Epithelial cell of proximal tubule (primary cell): Measurements from ENCODE around the gene SNX33. TPM values are rescaled to one million over a fixed set of nuclear protein-coding genes. Genes with fewer than 3 reads are reported as not detected.

Experiments
- DNase-seq: peaks from one replicate; pipeline ENCODE4 v3.0.0-alpha.2; 2011; ENCODE audit warnings: low read depth
- H3K4me3 ChIP-seq: 2 replicates; pipeline ENCODE4 v1.5.1; 2011; ENCODE audit warnings: low read depth, mild to moderate bottlenecking, low read length
- total RNA-seq: library from RNA; depleted of rRNA; stranded (reverse); fragments of >200 nt; gene quantifications from 2 replicates; pipeline ENCODE4 v1.2.3, GENCODE V29; 2015
- TF ChIP-seq, protein P1 (sequence below): conservative IDR thresholded peaks from 2 replicates; pipeline ENCODE4 v1.5.1; 2012; ENCODE audit warnings: low read depth, mild to moderate bottlenecking, low read length

Gene SNX33
- total RNA-seq, 1 donor from 2014 or later, result 6.7 TPM

DNA sequence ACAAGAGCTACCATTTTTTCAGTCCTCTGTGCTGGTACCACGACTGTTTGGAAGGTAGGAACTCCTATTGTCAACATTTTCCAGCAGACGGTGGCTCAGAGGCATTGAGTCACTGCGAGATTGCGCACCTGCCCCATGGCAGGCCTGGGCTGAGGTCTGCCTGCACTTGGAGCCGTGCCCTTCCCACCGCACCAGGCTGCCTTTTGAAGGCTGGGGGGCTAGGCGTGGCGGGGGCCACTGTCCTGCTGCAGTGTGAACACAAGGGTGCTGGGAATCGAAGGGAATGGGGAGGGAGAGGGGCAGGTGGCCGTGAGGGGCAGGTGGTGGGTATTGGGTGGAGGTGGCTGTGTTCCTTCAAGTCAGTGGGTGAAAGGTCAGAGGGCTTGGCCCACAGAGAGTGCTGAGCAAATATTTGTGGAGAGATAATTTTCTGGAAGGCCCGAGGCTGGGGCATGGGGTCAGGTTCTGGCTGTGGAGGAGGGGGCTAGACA is 16.3 kb downstream of the SNX33 start:
- no peak for DNase-seq
- TF ChIP-seq, protein P1, sequence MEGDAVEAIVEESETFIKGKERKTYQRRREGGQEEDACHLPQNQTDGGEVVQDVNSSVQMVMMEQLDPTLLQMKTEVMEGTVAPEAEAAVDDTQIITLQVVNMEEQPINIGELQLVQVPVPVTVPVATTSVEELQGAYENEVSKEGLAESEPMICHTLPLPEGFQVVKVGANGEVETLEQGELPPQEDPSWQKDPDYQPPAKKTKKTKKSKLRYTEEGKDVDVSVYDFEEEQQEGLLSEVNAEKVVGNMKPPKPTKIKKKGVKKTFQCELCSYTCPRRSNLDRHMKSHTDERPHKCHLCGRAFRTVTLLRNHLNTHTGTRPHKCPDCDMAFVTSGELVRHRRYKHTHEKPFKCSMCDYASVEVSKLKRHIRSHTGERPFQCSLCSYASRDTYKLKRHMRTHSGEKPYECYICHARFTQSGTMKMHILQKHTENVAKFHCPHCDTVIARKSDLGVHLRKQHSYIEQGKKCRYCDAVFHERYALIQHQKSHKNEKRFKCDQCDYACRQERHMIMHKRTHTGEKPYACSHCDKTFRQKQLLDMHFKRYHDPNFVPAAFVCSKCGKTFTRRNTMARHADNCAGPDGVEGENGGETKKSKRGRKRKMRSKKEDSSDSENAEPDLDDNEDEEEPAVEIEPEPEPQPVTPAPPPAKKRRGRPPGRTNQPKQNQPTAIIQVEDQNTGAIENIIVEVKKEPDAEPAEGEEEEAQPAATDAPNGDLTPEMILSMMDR, result no peak
- H3K4me3 ChIP-seq, result no peak overlapping the region

DNA sequence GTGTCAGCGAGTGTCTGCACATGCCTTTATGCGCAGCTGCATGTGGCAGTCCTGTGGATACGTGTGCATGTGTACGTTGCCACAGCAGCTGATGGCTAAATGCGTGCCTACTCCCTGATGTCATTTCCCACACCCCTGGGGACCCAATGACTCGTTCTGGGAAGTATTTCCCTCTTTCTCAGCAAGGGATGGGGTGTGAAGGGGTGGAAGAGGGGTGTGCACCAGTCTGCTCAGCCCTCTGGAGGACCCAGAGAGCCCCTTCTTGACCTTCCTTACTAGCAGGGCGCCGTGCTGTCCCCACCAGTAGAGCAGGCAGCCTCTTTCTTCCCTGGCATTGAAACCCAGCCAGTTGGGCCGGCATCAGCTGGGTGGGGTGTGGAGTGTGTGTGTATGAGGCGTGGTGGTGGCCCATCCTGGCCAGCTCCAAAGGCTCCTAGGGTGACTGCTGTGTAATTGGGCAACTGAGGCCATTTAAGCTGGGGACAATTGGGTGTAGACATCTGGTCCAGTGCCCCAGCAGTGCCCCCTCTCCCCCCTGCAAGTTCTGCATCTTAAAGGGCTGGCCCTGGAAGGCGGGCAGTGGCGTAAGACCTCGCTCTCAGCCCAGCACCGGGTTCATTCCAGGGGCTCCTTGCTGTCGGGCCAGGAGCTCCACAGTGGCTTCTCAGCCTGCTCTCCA is 19.2 kb downstream of the SNX33 start:
- TF ChIP-seq, protein P1, result no peak
- peak; percentile 51 for DNase-seq
- no peak overlapping the region for H3K4me3 ChIP-seq

DNA sequence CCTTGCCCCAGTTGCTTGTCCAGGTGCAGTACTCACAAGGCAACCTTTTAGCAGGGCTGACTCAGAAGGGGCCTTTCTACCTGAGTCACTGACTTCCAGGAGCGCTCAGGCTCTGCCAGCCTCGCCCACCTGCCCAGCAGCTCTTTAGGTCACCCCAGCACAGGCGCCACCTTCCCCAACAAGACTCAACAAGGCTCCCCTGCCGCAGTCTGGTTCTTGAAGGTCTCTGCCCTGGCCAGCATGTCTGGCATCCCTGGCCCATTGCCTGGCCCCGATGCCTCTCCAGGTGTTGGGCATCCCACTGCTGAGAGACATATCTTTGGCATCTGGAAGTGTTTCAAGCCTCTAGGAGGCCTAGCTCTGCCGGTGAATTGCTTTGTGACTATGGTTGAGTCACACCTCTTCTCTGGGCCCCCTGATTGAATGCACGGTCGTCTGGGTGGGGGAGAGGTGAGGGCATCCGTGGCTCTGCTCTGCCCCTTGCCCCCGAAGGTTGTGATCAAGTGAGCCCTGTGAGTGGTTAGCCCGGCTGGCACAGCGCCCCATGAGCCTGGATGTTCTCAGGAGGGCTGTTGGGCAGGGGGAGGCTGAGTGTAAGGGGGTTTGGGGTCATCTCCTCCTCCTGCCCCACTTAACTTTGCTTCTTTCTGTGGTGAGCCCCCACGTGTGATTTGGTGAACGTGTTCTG is 21.6 kb downstream of the SNX33 start:
- TF ChIP-seq, protein P1, result no peak
- H3K4me3 ChIP-seq, result no peak overlapping the region
- DNase-seq, result no peak

DNA sequence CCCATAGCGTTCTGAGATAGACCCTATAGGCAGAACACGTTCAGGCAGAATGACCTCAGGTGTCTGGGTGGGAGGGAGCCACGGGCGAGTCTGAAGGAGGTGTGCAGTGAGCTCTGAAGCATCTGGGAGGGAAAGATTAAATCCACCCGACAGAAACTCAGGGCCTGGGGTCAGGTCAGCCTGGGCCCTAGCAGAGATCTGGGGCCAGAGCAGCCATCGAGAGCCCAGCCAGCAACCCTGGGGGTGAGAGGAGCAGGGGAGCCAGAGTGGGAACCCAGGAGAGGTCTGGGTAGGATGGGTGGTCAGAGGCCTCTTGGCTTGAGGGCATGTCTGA is 22.1 kb downstream of the SNX33 start:
- no peak overlapping the region for H3K4me3 ChIP-seq
- no peak for DNase-seq
- TF ChIP-seq, protein P1, result no peak

DNA sequence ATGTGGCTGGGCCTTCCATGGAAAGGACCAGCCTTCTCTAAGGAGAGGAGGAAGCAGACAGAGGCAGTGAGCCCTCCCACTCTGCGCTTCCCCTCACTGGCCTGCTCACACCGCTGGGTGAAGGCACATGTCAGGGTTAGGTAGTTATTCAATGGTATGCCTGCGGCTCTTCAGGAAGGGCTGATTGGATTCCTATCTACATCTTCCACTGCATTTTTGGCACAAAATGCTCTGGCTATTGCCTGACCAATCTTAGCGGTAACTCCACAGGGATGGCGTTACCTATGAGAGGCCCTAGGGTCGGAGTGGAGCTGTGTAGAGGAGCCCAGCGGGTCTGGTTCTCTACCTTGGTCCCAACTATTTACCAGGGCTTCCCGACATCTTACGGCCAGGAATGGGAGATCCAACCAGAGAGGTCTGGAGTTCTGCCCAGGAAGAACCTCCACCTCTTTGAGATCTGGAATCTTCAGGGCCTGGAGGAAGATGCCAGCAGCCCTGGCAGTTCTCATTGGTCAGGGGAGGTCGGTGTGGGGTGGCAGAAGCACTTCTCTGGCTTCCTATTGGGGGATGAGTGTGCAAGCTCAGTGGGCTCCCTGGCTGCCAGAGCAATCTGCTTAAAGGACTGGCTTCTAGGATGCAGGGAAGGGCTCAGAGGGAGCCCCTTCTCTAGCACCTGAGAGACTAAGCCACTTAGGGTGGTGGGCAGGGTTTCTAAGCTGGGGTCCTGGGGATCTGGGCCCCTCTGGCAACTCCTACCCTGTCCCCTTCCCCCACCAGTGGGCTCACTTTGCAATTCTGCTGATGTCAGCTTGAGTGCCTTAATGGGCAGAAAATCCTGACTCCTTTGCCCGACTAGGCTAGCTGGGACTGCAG is 24.3 kb downstream of the SNX33 start:
- no peak for DNase-seq
- H3K4me3 ChIP-seq, result no peak overlapping the region
- TF ChIP-seq, protein P1, result no peak

DNA sequence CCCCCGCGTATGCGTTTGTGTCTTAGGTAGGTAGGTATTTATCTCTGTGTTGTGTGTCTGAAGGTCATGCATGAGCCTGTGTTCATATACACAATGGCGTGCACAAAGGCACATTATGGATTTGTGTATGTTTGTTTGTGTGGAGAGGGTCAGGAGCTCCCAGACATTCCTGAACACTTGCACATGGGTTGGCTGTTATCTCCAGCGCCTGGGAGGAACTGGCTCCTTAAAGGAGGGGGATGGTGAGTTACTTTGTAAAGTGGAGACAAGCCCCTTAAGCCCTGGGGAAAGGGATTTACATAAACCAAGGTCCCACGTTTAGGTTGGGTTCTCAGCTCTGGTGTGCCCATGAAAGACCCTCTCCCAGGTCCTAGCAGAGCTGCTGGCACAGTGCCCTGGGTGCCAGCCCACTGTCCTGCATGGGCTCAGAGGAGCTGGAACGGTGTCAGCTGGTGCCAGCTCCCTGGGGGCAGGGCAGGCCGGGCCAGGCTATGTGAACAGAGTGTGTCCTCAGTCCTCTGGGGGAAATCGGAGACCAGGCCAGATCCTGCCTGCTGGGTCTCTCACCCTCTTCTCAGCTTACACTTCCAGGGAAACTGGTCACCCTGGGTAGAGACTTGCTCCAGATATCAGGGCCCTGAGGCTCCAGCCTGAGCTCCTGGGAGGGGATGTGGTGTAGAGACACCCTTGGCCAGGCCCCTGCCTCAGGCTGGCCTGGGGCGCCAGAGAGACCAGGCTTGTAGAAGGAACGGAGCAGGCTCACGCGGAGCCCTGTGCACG is 25.1 kb downstream of the SNX33 start:
- DNase-seq, result no peak

More for the DNA sequence above, 25.1 kb downstream of the SNX33 start:
- TF ChIP-seq, protein P1, result no peak
- H3K4me3 ChIP-seq, result no peak overlapping the region
